Stimulated activated CD4-positive, alpha-beta T cell treated with anti-CD3 and anti-CD28 coated beads, Interleukin-15, amount 100 ng/mL, for 48 hours (primary cell): ENCODE measurements around the gene RBM4B.

Experiments
- DNase-seq, 2 donors: peaks; one replicate each; pipeline ENCODE4 v3.0.0-alpha.2; 2020; ENCODE audit warnings: low read depth in 2 of 2

RBM4B gene

DNA sequence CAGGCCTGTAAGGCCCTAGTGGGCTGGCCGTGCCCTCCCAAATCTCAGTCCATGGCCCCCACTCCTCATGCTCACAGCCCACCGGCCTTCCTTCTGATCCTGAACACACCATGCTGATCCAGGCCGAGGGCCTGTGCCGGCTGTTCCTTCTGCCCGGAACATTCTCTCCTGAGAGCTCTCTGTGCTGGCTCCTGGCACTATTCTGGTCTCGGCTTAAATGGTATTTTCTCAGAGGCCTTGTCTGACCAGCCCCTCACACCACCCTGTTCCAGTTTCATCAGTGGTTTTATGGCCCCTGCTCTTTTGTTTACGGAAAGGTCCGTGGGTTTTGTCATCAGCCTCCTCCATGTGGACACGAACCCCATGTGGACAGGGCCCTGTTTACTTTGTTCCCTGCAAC is 29.3 kb upstream of the RBM4B start:
- DNase-seq, result no peak

DNA sequence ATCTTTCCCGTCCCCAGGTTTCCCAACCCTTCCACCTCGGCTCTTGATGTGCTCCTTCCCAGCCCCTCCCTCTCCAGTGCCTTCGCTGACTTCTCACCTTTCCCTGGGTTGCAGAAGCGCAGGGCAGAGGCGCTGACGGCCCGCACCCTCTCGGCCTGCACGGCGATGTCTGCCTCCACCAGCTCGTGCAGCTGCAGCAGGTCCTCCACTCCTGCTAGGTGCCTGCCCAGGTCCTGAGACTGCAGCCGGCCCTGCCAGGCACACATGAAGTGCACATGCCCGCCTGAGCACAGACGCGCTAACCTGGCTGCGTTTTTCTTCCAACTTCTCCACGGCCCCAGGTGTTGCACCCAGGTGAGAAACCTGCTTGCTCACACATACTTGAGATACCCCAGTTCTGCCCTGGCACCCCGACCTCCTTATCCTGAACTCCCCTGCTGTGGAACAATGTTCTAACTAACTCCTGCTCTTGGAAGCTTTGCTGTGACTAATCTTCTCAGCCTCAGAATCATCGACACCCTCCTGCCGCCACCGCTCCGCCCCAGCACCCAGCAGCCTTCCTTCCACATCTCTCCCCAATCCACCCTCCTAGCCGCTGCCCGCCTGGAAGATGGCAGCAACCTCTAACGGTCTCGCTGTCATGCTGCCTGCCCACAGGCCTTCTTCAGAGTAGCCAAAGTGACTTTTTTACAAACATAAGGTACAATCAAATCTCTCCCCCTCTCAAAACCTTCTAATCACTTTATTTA is 28.1 kb upstream of the RBM4B start:
- DNase-seq, result no peak

DNA sequence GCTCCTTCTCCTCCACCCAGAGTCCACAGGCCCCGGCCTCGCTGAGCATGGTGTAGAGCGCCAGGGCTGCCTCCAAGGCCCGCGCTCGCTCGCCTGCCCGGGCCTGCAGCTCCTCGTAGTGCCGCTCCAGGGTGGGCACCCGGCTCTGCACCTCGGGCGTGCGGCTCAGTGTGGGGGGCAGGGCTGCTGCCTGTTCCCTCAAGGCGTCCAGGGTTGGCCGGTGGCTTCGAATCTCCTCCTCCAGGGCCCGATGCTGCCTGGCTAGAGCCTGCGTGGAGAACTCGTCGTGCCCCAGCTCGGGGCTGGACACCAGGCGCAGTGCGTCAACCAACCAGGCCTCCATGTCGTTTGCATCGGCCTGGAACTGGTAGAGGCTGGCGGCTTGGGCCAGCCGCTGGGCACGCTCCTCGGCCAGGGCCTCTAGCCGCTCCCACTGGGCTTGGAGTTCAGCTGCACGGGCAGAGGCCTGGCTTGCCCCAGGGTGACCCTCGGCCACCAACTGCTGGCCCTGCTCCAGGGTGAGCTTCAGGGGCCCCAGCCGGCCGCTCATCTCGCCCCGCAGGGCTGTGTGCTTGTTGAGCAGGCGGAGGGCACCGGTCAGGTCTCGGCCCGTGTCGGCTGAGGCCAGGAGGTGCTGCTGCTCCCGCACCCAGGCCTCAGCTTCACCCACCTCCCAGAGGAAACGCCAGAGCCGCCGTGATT is 27.1 kb upstream of the RBM4B start:
- no peak for DNase-seq

DNA sequence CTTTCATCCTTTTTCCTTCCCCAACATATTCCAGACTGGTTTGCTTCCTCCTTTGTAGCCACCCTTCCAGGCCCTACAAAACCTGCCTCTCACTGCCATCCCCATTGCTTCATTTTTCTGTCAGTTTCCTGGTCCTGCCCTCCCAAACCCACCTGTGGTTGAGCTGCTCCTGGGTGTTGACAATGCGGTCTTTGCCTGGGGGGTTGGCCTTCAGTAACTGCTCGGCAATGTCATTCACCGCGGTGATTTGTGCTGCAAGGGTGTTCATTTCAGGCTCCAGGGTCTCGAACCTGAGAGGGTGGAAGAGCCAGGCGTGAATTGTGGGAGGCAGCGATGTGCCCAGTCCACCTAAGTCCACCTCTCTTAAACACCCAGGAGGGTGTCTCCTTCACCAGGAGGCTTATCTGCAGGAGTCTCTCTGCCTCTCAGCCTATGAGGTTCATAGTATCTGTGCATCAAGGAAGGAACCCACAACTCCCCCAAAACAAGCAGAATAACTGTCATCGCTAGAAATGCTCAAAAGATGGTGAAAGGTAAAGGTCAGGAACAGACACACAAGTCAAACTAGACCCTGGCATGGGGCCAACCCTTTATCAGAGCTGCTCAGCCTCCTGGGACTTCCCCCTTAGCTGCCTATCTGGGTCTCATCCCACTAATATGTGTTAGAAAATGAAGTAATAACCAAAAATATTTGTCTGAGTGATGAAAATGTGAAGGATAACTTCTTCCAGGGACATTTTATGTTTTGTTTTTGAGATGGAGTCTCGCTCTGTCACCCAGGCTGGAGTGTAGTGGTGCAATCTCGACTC is 23.9 kb upstream of the RBM4B start:
- DNase-seq, result no peak

DNA sequence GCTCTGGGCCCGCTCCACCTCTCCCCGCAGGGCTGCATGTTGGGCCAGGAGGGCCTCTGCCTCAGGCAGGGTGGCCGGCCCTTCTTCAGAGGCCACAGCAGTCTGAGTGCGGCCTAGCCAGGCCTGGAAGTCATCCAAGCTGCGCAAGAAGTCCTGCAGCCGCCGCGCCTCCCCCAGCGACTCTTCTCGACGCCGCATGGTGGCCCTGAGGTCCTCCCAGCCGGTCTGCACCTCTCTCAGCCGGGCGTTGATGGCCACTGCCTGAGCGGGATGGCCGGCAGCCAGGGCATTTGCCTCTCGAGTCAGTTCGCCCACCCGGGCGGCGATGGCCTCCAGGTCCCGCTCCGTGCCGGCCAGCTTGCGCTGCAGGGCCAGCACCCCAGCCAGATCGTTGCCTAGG is 23.1 kb upstream of the RBM4B start:
- DNase-seq, result no peak

DNA sequence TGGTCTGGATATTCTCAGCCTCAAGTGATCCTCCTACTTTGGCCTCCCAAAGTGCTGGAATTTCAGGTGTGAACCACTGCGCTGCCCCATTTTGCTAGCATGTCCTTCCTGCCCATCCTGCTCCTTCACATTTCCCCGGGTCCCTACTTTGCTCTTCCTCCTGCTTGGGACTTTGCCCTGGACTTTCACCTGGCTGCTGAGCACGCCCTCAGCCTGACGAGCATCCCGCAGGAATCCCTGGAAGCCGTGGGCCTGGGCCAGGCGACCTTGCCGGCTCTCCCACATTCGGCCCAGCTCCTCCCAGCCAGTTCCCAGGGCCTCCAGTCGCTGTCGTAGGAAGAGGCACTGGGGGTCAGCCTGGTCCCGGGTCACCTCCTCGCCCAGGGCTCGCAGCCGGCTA is 22.6 kb upstream of the RBM4B start:
- no peak for DNase-seq

DNA sequence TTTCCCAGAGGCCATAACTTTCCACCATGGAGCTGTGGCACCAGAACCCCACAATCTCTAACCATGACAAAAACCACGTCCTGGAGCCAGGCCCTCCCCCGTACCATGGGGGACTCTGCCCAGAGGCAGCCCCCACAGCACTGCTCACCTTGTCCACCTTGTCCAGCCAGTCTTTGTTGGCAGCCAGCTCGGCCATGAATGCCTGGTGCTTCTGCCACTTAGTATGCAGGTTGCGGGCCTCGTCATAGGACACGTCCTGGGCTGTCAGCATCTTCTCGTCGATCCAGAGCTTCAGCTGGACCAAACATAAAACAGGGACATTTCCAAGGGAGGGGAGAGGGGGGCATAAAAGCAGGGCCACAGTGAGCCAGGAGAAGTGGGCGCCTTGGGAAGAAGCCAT is 20.8 kb upstream of the RBM4B start:
- DNase-seq, result no peak

DNA sequence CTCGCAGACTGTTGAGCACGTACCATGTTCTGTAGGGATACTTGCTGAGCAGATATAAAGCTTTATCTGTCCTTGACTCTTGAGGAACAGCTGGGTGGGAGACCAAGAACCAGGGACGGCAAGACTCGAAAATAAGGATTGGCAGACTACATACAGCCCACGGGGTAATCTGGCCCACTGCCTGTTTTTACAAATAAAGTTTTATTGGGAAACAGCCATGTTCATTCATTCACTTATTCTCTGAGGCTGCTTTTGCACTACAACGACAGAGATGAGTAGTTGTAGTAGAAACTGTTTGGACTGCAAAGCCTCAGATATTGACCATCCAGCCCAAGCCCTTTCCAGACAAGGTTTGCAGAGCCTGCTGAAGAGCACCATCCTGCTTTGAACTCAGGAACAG is 20.3 kb upstream of the RBM4B start:
- no peak for DNase-seq

DNA sequence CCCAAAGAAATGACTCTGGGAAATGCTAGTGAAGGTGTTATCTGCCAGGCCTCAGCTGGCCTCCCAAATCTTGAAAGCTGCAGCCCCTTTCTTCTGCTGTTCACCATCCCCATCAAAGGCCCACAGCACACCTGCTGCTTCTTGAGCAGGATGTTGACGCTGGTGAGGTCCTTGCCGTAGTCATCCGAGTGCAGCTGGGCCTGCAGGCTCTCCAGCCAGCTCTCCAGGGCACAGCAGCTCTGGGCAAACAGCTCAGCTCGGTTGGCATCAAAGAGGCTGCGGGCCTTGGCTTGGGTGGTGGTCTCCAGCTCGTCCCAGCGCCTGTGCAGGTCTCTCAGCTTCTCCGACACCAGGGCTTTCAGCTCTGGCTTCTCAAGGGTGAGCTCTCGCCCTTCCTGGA is 18.5 kb upstream of the RBM4B start:
- no peak for DNase-seq

DNA sequence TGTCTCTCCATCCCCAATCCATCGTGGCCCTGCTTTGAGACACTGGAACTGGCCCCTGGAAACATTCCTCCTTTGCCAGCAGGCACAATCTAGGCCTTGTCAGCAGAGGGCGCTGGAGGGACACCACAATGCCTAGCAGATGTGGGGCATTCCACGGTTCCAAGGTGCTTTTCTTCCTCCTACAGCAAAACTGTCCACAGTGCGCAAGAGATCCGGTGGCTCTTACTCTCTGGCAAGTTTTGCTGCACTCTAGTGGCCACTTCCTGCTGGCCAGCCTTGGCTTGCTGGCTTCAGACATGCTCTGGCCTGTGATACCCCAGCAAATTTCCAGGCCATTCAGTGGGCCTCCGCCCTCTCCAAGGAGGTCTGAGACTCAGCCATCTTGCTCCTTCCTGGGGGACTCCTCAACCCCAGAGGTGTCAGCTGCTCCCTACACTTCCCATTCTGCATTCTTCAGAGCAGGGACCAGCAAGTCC is 17.1 kb upstream of the RBM4B start:
- peak; percentile 68 to 77 for DNase-seq

DNA sequence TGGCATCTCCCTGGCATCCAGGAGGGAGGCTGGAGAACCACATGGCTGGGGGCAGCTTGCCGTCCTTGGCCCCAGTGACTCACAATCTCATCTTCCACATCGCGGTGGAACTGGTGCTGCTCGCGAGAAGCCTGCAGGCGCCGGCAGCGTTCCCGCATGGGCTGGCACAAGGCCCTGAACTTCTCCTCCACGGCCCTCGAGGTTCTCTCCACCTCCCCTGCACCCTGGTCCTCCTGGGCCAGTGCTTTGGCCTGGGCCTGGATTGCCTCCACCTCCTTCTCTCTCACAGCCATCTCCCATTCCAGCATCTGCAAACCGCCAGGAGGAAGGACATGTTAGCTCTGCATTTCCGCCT is 16.3 kb upstream of the RBM4B start:
- no peak for DNase-seq

DNA sequence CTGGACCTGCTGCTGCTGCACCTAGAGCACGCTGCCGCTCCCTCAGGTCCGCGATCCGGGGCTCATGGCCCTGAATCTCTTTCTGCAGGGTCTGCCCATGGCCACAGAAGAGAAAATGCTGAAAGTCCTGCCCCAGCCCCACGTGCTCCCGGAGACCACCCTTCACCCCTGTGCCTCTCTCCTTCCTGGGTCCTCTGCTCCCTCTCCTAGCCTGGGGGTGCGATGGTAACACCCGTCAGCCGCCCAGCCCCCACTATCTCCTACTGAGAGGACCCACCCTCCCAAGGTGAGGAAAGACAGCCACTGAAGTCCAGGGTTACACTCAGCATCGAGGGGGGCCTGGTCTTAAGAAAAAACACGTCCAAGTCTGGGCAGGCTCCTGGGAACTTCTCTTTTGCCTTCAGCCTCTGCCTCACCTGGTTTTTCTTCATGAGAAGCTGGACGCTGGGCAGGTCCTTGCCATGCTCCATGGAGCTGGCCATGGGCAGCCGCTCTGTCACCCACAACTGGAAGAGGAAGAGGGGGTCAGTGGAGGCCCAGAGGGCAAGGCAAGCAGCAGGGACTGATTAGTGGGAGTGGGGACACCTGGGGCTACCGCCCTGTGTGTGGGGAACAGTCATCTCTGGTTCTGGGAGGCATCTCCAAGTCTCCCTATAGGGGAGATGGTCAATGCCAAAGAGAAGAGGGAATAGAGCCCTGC is 15.8 kb upstream of the RBM4B start:
- no peak for DNase-seq

DNA sequence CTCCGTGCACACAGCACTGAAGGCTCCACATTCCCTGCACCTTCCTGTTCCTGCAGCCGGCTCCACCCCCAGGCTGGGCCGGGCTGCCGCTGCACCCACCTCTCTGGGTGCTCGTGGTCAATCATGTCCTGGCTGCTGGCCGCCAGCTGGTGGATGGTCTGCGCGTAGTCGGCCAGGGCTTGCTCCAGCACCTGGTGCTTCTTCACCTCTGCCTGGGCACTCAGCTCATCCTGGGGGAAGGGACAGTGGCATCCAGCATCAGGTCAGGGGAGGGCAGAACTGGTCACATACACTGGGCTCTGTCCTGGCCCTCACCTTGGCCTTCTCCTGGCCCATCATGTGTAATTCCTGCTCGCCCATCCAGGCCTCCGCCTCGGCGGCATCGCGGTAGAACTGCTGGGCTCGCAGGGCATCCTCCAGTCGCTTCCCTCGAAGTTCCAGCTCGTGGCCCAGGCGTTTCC is 15.2 kb upstream of the RBM4B start:
- no peak for DNase-seq

DNA sequence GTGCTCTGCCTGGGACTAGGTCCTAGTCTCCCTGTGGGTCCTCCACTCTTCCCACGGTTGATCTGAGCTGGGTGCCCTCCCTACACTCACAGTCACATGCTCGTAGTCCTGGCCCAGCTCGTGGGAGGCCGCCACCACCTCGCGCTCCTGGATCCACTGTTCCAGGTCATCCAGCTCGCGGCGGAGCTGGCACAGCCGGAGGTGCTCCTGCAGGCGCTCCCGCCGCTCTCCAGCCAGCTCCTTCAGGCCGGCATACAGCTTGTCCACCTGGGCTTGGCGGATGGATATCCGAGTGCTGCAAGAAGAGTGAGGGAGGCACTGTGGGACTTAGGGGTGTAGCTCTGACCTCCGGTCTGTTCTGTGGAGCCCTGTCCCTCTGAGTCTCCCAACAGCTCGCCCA is 14.8 kb upstream of the RBM4B start:
- no peak for DNase-seq

DNA sequence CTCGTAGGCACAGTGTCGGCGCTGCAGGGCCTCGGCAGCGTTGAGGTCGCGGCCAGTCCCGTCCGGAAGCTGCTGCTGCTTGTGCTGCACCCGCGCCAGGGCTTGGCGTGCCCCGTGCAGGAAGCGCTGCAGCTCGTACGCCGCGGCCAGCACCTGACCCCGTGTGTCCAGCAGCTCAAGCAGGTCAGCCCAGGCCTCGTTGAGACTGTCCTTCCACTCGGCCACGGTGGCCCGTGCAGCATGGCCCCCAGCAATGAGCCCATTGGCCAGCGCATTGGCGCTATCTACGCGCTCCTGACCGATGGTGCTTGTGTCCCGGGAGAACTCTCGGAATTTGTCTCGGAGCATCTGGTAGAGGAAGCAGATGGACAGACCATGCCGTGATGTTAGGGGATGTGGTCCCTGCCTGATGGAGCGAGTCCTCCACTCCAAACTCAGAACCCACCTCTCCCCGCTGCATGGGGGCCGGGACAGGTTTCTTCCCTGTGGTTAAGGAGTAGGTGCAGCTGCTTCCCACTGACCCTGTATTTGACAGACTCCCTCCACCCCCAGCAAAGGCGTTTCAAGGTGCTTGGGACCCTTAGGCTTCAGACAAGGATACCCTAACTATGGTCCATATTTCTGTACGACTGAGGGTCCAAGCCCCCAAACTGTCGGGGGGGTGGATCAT is 13.8 kb upstream of the RBM4B start:
- DNase-seq, result no peak

DNA sequence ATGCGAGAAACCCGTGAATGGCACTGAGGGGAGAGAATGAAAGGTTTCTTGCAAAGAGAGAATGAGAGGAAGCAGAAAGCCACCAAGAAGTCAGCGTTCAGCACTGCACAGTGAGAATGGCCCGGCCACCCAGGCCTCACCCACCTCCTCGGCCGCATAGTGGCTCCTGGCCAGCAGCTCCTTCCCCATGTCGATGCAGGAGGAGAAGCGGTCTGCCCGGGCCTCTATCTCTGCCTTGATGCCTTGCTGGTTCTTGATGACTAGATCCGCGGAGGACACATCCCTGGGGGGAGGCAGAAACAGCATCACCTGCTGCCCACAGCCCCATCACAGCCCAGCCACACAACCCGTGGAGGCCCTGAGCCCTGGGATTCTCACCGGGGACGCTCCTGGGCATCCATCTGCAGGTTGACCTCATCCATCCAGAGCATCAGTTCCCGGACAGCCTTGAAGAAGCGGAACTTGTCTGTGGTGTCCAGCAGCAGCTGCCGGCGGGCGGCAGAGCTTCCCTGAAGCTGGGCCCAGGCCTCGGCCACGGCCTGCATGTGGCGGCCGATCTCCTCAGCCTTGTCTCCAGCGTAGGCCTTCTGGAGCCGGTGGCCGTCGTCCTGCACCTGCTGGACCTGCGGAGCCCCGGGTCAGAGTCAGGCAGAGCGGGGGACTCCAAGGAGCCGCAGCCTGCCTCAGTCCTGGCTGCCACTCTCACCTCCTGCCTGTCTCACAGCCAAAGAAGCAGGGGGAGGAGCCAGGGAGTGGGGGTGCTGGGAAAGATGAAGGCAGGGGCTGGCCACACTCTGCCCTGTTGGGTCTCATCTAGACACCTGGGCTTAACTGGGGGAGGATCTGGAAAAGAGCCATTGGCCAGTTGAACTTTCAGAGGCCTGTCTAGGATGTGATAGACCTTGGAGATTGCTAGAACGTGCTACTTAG is 12.2 kb upstream of the RBM4B start:
- DNase-seq, result no peak

DNA sequence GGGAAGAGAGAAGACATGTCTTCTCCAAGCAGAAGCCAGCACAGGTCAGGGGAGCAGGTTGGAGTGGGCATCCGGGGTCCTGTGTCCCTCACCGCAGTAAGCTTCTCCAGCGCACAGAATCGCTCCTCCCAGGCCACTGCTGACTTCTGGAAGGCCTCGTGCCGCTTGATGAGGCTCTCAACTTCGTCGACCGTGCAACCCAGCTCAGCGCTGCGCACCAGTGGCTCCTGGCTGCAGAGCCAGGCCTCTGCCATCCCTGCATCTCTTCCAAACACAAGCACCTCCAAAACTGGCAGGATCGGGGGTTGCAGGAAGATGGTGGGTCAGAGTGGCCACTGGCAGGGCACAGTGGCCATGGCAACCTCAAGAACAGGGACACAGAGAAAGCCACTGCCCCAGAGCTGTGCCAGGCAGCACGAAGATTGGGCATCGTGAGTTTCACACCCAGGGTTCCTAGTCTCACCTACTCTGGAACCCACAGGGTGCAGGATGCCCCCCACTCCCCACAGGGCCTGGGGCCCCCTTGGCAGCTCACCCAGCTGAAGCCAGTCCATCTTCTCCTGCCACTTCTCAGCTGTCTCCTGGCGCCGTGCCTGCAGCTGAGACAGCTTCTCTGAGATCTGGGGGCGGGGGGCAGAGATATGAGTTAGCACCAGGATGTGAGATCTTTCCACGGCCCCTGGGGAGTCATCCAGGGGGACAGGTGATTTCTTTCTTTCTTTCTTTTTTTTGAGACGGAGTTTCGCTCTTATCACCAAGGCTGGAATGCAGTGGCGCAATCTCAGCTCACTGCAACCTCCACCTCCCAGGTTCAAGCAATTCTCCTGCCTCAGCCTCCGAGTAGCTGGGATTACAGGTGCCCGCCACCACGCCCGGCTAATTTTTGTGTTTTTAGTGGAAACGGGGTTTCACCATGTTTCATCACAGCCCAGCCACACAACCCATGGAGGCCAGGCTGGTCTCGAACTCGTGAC is 11.2 kb upstream of the RBM4B start:
- DNase-seq, result no peak

DNA sequence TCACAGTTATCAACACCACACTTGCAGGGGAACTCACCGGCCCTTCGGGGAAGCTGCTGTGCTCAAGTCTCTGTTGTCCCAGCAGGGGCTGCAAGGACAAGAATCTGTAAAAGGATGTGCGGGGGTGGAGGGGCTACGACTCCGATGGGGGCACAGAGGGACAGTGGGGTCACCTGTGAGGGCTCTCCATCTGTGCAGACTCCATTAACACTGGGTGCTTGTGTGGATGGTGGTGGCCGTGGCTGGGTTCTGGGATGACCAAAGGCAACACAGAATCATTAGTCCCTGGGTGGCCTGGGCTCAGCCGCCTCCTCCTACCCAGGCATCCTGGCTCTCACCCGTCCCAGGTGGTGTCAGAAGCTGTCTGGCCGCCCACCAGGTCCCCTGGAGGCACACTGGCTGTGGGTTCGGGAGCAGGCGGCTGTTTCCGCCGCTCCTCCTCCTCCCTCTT is 10.2 kb upstream of the RBM4B start:
- no peak for DNase-seq
